GM23248 (cell line): ENCODE measurements around the gene TMX3.

Experiments
- EZH2 ChIP-seq: fragments of 200-600 bp; sonication (generic); IDR thresholded peaks from 2 replicates; pipeline ENCODE4 v1.6.1; 2018; ENCODE audit warnings: antibody characterized with exemption, mild to moderate bottlenecking; ENCODE audit not compliant: insufficient read depth, poor library complexity, severe bottlenecking
- EZH2phosphoT487 ChIP-seq: fragments of 200-600 bp; sonication (generic); IDR thresholded peaks from 2 replicates; pipeline ENCODE4 v1.6.1; 2018; ENCODE audit warnings: antibody characterized with exemption, moderate library complexity, mild to moderate bottlenecking, low read depth; ENCODE audit not compliant: insufficient read depth

- no peak for TF ChIP-seq EZH2
- no peak for TF ChIP-seq EZH2phosphoT487
These were observed 24.6 kb upstream of the TMX3 start for GRCh38 chr18:68739462-68739861.
